LNCaP clone FGC (cell line): ENCODE measurements around the gene CPVL.

Source experiments
- DNase-seq: peaks from one replicate; pipeline ENCODE4 v3.0.0-alpha.2; 2011; ENCODE audit warnings: low read depth
- H3K4me3 ChIP-seq: 2 replicates; pipeline ENCODE4 v1.5.1; 2011; ENCODE audit warnings: mild to moderate bottlenecking, low read depth, low read length, control low read depth
- CTCF ChIP-seq: IDR thresholded peaks from 2 replicates; pipeline ENCODE4 v1.5.1; 2012; ENCODE audit warnings: mild to moderate bottlenecking; ENCODE audit not compliant: control insufficient read depth, insufficient read depth; ENCODE audit errors: extremely low read depth

CPVL gene

DNA sequence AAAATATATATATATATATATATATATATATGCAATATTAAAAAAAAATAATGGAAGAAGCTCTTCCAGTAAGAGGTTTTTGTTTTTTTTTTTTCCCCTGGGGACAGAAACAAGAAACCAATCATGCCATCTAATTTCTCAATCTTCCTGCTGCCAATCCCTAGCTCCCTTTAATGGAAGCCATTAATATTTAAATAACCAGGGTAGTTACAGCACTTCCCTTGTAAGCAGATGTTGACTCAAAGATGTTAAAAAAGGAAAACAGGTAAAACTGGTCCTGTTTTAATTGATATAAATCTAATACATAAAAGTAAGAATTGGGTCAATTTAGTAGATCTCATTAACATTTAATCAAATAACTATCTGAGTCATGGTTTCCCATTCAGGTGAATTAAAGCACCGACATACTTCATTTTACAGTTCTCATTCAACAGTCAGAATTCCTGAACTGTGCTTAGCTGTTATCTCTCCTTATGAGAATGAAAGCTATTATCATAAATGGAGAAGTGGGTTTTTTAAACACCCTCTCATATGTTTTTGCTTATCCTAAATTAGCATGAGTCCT lies 22.6 kb downstream of the CPVL start:
- no peak overlapping the region for H3K4me3 ChIP-seq
- no peak for DNase-seq
- TF ChIP-seq CTCF = no peak

DNA sequence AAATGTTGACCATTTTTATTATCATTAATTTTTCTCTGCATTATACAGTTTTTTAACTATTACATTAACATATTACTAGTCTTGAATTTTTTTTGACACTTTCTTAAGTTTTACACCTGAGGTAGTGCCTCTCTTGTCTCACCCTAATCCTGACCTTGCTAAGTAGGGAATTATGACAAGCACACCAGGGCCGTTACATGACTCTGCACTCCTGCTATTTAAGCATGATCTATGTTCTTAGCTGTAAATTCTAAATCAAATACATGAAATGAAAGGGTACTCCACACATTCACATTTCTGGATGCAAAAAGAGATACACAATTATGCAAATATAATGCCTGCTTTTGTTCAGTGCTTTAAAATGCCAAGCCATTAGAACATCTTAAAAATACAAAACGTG lies 23.6 kb downstream of the CPVL start:
- H3K4me3 ChIP-seq = no peak overlapping the region
- DNase-seq = no peak
- no peak for TF ChIP-seq CTCF

DNA sequence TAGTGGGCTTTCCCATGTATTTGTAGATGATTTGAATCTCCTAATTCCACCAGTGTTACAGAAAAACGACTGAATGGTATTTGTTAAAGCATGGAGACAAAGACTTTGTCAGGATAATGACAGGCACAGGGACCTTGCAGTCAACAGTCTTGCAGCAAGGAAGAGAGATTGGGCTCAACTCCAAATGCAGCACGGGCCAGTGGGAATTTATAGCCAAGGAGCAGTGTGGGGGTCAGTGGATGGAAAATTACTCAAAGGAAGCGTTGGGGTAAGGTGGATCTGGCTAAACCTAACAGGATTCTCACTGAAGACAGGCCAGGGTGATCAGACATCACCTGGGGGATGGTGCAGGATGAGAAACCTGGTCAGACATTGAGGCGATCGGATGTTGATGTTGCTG lies 24.3 kb downstream of the CPVL start:
- no peak overlapping the region for H3K4me3 ChIP-seq
- TF ChIP-seq CTCF = no peak
- no peak for DNase-seq

GRCh38 chr7:29120955-29121354 lies 25.4 kb downstream of the CPVL start:
- no peak for DNase-seq
- no peak overlapping the region for H3K4me3 ChIP-seq

DNA sequence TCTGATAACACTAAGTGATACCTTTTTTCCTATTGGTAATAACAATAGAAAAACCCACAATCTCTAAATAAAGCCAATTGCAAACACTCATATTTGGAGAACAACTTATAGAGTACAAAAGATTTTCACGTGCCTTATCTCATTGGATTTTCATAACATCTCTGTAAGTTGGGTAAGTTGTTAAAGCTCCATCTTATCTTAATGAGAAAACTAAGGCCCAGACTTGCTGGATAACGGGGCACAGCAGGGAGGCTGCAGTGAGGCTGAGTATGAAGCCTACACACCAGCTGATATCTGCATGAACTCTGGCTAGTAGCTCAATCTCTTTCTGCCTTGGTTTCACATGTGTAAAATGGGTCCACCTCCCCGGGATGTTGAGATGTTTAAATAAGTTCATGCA lies 26.8 kb downstream of the CPVL start:
- DNase-seq = no peak
- H3K4me3 ChIP-seq = no peak overlapping the region
- TF ChIP-seq CTCF = no peak

More at GRCh38 chr7:29120955-29121354, 25.4 kb downstream of the CPVL start:
- TF ChIP-seq CTCF = no peak

DNA sequence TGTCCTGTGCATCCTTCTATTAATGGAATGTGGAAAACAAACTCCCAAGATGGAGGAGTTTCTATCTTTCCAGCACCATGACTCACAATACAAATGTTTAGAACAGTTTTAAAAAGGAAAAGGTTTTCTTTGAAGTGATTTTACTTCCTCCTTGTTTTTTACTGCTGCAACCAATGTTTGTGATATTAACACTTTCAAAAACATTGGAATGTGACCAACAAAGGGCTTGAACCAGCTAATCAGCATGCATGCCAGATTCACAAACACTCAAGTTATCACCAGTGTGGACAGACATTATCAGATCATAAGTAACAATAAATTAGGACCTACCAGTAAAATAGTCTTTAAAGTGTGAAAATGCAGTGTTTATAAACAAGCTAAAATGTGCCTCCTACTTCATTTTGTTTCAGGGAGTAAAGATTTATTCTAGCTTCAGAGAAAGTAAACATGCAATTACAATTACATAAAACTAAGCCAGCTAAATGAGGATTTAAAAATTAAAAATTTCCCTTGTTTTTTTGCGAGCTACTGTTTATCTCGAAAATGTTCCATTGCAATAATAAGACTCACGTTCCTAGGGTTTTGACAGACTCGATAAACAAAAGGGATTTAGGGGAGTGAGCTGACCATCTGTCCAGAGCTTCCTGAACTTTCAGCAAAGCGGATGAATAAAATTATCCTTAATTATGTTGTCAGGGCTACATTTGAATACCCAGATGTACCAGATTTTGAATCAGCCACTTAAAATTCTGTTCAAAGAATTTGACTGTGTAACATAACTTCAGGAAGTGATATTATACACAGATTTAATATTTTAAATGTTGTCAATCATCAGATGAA lies 29.8 kb downstream of the CPVL start:
- H3K4me3 ChIP-seq = no peak overlapping the region
- no peak for DNase-seq
- TF ChIP-seq CTCF = no peak
